HCT116 (cell line): Measurements from ENCODE around the gene SHKBP1. TPM values are rescaled to one million over a fixed set of nuclear protein-coding genes. Genes with fewer than 3 reads are reported as not detected.

Experiments
- ATAC-seq: fragments of 200-7000 bp; cut with Tn5 transposase; 2 replicates; pipeline ENCODE4 v1.9.1; 2020; ENCODE audit warnings: mild to moderate bottlenecking, moderate library complexity
- BruUV-seq: library from RNA; stranded (reverse); fragments of 400-500 nt; replicated peaks from 2 replicates; lab custom pipeline; 2021; lab: Mats Ljungman, UMichigan
- CTCF ChIA-PET: fragments of 300-600 bp; sonication (Branson Sonifier 250); formaldehyde crosslinking; loops from one replicate; lab custom pipeline; 2021; ENCODE audit warnings: antibody characterized with exemption; lab: Charles Lee
- POLR2A ChIA-PET: fragments of 300-600, 350-600 bp; sonication (Branson Sonifier 250); formaldehyde crosslinking; loops from one replicate; lab custom pipeline; 2021; ENCODE audit warnings: antibody characterized with exemption; lab: Charles Lee
- RAD21 ChIA-PET, 2 experiments: fragments of 300-600 bp; sonication (Branson Sonifier 250); formaldehyde crosslinking; loops; one replicate each; lab custom pipeline; 2023; ENCODE audit warnings: low total read pairs in 2 of 2; ENCODE audit not compliant: uncharacterized antibody in 2 of 2, unreplicated experiment in 2 of 2, low non-redundant PET in 1 of 2; lab: Charles Lee
- DNase-seq: peaks from one replicate; pipeline ENCODE4 v3.0.0-alpha.2; 2010; ENCODE audit warnings: low read depth, low spot score
- H2AFZ ChIP-seq: fragments of 200-600 bp; shearing (Covaris generic), sonication (generic); 2 replicates; pipeline ENCODE4 v1.6.1; 2017; ENCODE audit warnings: low read depth, mixed run types, mixed read lengths, antibody characterized with exemption, low read length; ENCODE audit not compliant: poor library complexity, severe bottlenecking
- H3K27ac ChIP-seq: 2 replicates; pipeline ENCODE4 v1.5.1; 2012; ENCODE audit warnings: low read depth, low read length
- H3K27me3 ChIP-seq: fragments of 200-600 bp; sonication (generic); 2 replicates; pipeline ENCODE4 v1.6.1; 2016; ENCODE audit warnings: mixed run types, low read length, mixed read lengths; ENCODE audit not compliant: insufficient read depth
- H3K36me3 ChIP-seq, 2 experiments: fragments of 200-500 bp in 1 of 2; fragments of 200-600 bp in 1 of 2; sonication (Bioruptor generic) in 1 of 2; sonication (generic) in 1 of 2; 2 replicates each; pipeline versions ENCODE4 v1.5.1 to v1.6.1; 2014 to 2016; ENCODE audit warnings: low read length in 2 of 2, inconsistent platforms in 1 of 2, mixed read lengths in 1 of 2, mixed run types in 1 of 2; ENCODE audit not compliant: insufficient read depth in 2 of 2, control insufficient read depth in 1 of 2
- H3K4me1 ChIP-seq, 2 experiments: fragments of 200-600 bp in 1 of 2; sonication (generic) in 1 of 2; 2 replicates each; pipeline versions ENCODE4 v1.5.1 to v1.6.1; 2012 to 2017; ENCODE audit warnings: low read length in 2 of 2, inconsistent platforms in 1 of 2, mild to moderate bottlenecking in 1 of 2, mixed read lengths in 1 of 2, mixed run types in 1 of 2, moderate library complexity in 1 of 2; ENCODE audit not compliant: insufficient read depth in 2 of 2, control insufficient read depth in 1 of 2
- H3K4me2 ChIP-seq: fragments of 200-600 bp; sonication (generic); 2 replicates; pipeline ENCODE4 v1.6.1; 2017; ENCODE audit warnings: mixed run types, low read length, mixed read lengths
- H3K4me3 ChIP-seq, 2 experiments: fragments of 200-600 bp in 1 of 2; sonication (generic) in 1 of 2; replicated peaks in 1 of 2; 2 replicates each; pipeline ENCODE4 v1.5.1; 2011 to 2016; ENCODE audit warnings: low read length in 2 of 2, control low read depth in 1 of 2, low read depth in 1 of 2, mild to moderate bottlenecking in 1 of 2, mixed read lengths in 1 of 2, mixed run types in 1 of 2
- H3K79me2 ChIP-seq: fragments of 200-600 bp; sonication (generic); 2 replicates; pipeline ENCODE4 v1.6.1; 2017; ENCODE audit warnings: mild to moderate bottlenecking, mixed run types, low read length, moderate library complexity, mixed read lengths; ENCODE audit not compliant: insufficient read depth
- H3K9ac ChIP-seq: fragments of 200-600 bp; sonication (generic); 2 replicates; pipeline ENCODE4 v1.6.1; 2016; ENCODE audit warnings: low read length, mixed read lengths
- H3K9me2 ChIP-seq: fragments of 200-600 bp; sonication (generic), shearing (Covaris generic); 2 replicates; pipeline ENCODE4 v1.6.1; 2017; ENCODE audit warnings: mixed run types, mild to moderate bottlenecking, moderate library complexity; ENCODE audit not compliant: insufficient read depth
- H3K9me3 ChIP-seq, 2 experiments: fragments of 200-500 bp in 1 of 2; fragments of 200-600 bp in 1 of 2; sonication (Bioruptor generic) in 1 of 2; sonication (generic) in 1 of 2; 2 replicates each; pipeline ENCODE4 v1.6.1; 2014 to 2017; ENCODE audit warnings: low read length in 2 of 2, mixed read lengths in 2 of 2, inconsistent platforms in 1 of 2, low read depth in 1 of 2, mild to moderate bottlenecking in 1 of 2, mixed run types in 1 of 2, moderate library complexity in 1 of 2; ENCODE audit not compliant: control insufficient read depth in 1 of 2, insufficient read depth in 1 of 2
- H4K20me1 ChIP-seq: fragments of 200-600 bp; sonication (generic), shearing (Covaris generic); 2 replicates; pipeline ENCODE4 v1.6.1; 2017; ENCODE audit warnings: mixed run types, mild to moderate bottlenecking, moderate library complexity; ENCODE audit not compliant: insufficient read depth
- EGR1 ChIP-seq: IDR thresholded peaks from 2 replicates; pipeline ENCODE4 v1.6.1; 2012; ENCODE audit warnings: low read depth
- SP1 ChIP-seq: IDR thresholded peaks from 2 replicates; pipeline ENCODE4 v1.6.1; 2012; ENCODE audit warnings: low read depth
- YY1 ChIP-seq: IDR thresholded peaks from 2 replicates; pipeline ENCODE4 v1.6.1; 2011; ENCODE audit warnings: low read length, low read depth, moderate library complexity, mild to moderate bottlenecking; ENCODE audit not compliant: insufficient replicate concordance; ENCODE audit errors: extremely low read depth
- intact Hi-C: fragments of 100-400 bp; cut with micrococcal nuclease; formaldehyde crosslinking; loops from 2 replicates; pipeline ENCODE4 v1.10.0; 2022
- total RNA-seq: library from RNA; stranded (reverse); gene quantifications from one replicate; pipeline ENCODE4 v1.2.1, GENCODE V29; 2021; ENCODE audit not compliant: unreplicated experiment
- TF ChIP-seq, protein P1 (sequence below): IDR thresholded peaks from 2 replicates; pipeline ENCODE4 v1.6.1; 2012; ENCODE audit warnings: low read depth
- TF ChIP-seq, protein P2 (sequence below): IDR thresholded peaks from 2 replicates; pipeline ENCODE4 v1.6.1; 2011; ENCODE audit warnings: mild to moderate bottlenecking, low read length, moderate library complexity; ENCODE audit not compliant: insufficient replicate concordance; ENCODE audit errors: extremely low read depth

SHKBP1 gene
- total RNA-seq, 1 experiment from 2014 or later, result 97.4 TPM

DNA sequence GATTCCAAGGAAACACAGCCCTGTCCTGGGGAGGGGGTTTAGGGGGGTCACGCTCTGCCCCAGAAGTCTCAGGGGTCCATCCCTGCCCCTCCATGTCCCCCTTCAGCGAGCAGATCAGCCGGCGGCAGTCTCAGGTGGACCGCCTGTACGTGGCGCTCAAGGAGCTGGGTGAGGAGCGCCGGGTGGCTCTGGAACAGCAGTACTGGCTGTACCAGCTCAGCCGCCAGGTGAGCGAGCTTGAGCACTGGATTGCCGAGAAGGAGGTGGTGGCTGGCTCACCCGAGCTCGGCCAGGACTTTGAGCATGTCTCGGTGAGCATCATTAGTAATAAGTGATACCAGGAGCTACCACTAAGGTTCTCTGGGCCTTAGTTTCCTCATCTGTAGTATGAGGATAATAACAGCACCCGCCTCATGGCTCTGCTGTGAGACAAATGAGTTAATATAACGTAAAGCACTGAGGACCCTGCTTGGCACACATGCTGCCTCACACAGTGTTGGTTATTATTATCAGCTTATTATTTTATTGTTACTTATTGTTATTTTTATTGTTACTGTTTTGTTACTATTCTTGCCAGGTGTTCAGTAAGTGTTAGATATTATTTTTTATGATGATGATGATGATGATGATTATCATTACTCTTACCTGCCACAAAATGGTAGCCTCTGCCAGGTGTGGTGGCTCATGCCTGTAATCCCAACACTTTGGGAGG, 20.5 kb upstream of the SHKBP1 start:
- no peak overlapping the region for H3K4me2 ChIP-seq
- no peak overlapping the region for H2AFZ ChIP-seq
- TF ChIP-seq YY1, result no peak
- no peak for TF ChIP-seq EGR1
- no peak for TF ChIP-seq SP1
- TF ChIP-seq, protein P1, sequence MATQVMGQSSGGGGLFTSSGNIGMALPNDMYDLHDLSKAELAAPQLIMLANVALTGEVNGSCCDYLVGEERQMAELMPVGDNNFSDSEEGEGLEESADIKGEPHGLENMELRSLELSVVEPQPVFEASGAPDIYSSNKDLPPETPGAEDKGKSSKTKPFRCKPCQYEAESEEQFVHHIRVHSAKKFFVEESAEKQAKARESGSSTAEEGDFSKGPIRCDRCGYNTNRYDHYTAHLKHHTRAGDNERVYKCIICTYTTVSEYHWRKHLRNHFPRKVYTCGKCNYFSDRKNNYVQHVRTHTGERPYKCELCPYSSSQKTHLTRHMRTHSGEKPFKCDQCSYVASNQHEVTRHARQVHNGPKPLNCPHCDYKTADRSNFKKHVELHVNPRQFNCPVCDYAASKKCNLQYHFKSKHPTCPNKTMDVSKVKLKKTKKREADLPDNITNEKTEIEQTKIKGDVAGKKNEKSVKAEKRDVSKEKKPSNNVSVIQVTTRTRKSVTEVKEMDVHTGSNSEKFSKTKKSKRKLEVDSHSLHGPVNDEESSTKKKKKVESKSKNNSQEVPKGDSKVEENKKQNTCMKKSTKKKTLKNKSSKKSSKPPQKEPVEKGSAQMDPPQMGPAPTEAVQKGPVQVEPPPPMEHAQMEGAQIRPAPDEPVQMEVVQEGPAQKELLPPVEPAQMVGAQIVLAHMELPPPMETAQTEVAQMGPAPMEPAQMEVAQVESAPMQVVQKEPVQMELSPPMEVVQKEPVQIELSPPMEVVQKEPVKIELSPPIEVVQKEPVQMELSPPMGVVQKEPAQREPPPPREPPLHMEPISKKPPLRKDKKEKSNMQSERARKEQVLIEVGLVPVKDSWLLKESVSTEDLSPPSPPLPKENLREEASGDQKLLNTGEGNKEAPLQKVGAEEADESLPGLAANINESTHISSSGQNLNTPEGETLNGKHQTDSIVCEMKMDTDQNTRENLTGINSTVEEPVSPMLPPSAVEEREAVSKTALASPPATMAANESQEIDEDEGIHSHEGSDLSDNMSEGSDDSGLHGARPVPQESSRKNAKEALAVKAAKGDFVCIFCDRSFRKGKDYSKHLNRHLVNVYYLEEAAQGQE, result no peak
- TF ChIP-seq, protein P2, sequence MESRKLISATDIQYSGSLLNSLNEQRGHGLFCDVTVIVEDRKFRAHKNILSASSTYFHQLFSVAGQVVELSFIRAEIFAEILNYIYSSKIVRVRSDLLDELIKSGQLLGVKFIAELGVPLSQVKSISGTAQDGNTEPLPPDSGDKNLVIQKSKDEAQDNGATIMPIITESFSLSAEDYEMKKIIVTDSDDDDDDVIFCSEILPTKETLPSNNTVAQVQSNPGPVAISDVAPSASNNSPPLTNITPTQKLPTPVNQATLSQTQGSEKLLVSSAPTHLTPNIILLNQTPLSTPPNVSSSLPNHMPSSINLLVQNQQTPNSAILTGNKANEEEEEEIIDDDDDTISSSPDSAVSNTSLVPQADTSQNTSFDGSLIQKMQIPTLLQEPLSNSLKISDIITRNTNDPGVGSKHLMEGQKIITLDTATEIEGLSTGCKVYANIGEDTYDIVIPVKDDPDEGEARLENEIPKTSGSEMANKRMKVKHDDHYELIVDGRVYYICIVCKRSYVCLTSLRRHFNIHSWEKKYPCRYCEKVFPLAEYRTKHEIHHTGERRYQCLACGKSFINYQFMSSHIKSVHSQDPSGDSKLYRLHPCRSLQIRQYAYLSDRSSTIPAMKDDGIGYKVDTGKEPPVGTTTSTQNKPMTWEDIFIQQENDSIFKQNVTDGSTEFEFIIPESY, result no peak
- DNase-seq (no peak), ATAC-seq (no peak)
- H4K20me1 ChIP-seq, result no peaks in the 10 kb centered on the region
- H3K9me3 ChIP-seq, result no peaks in the 10 kb centered on the region
- H3K27me3 ChIP-seq, result no peaks in the 10 kb centered on the region
- H3K4me1 ChIP-seq, result no peaks in the 10 kb centered on the region
- no peaks in the 10 kb centered on the region for H3K9me2 ChIP-seq
- ChIA-PET POLR2A (no interaction called here), RAD21 (interaction anchor here in 1 of 2 experiments (0.6 kb wide), 1 partner anchor 127 kb away, joined by 3 read pairs; no protein-coding TSS in a partner anchor), CTCF (no interaction called here)
- no peak overlapping the region for H3K9ac ChIP-seq
- no TSS peak for BruUV-seq
- intact Hi-C loops, result no loop called here
- H3K79me2 ChIP-seq, result no peaks in the 10 kb centered on the region
- H3K4me3 ChIP-seq, result no peak overlapping the region
- H3K27ac ChIP-seq, result no peak overlapping the region
- no peaks in the 10 kb centered on the region for H3K36me3 ChIP-seq
